ENCODE data around the gene MTPN.

Gene MTPN

GRCh38 chr7:135981958-135982646 lies 4.9 kb upstream of the MTPN start:
- no peak for DNase-seq

DNA sequence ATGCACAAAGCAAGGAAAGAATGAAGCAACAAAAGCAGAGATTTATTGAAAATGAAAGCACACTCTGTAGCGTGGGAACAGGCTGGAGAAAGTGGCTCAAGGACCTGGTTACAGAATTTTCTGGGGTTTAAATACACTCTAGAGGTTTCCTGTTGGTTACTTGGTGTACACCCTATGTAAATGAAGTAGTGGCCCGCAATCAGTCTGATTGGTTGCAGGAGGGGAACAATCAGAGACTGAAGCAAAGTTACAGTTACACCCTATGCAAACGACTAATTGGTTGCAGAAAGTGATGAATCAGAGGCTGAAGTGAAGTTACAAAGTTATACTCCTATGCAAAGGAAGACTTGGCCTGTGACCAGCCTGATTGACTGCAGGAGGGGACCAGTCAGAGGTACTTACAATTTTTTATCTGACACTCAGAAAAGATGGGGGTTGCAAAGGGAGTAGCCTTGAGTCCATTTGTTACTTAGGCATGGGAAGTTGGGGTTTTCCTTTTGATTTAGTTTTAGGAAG lies 3.6 kb upstream of the MTPN start:
- DNase-seq, result peak; percentile 80

DNA sequence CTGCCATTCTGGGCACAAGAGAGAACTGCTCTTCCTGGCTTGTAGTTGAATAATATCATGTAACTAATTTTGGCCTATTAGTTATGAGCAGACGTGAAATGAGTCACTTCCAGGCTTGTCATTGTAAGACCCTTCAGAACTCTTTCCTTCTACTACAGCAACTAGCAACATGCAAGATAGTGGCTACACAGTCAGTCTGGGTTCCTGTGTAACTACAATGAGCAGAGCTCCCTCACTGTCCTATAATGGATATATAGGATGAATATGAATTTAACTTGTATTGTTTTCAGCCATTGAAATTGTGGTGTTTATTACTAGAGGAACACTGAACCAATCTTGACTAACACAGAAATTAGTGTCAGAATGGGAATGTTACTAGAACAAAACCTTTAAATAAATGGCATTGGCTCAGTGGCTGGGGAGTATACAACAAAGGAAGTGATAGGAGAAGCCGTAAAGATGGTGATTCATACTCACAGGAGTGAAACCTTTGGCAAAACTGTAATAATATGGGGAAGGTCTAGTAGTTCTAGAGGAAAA lies 2.9 kb upstream of the MTPN start:
- peak; percentile 40 for DNase-seq

DNA sequence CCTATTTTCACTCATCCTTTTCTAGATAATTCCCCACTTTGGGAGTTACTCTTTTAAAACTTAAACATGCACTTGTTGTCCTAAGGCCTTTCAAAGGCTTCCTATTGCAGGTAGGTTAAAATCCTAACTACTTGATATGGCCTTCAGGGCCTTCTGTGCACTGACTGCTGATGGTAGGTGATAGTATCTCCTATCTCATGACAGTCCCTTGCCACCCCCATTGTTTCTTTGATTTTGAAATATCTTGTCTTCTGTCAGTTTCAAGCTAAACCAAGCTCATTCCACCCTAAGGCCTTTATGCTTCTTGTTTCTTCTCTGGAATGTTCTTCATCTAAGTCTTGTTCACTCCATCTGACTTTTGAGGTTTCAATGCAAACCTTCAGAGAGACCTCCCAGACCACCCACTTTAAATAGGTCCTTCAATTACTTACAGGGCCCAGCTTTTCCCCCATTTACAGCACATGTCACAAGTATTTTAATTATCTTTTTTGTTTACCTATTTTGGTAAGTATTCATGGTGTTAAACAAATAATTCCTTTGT lies 2.4 kb upstream of the MTPN start:
- no peak for DNase-seq

GRCh38 chr7:135978624-135979023 lies 1.5 kb upstream of the MTPN start:
- no peak for DNase-seq

GRCh38 chr7:135977742-135978066 lies 545 bp upstream of the MTPN start:
- no peak for DNase-seq

DNA sequence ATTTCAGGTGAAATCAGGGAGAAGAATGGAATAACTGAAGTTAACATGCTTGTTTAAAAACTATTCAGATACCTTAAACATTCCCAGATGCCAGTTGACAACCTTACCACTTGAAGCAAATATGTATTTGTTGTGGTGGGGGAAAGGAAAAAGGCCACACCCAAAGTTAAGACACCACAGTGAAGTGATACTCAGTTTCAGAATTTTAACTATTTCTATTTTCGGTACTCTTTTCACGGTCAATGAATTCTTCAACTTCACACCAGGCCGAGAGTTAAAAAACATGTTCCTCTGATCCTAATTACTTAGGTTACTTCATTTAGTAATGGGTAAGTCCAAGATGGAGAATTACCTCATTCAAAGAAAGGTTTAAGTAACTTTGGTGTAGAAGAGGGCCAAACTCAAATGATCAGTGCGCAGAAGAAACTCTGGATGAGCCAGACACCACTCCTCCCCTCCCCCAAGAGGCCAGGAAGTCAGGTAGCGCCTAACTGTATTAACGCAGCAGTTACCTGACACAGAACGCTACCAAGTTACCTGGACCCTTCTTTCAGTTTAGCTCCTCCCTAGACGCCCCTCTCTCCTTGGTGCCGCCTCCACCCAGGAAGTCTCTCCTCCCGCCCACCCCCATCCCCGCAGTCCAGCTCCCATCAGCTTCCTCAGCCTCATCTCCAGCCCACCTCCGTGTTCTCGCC lies 700 bp downstream of the MTPN start:
- DNase-seq, result no peak

DNA sequence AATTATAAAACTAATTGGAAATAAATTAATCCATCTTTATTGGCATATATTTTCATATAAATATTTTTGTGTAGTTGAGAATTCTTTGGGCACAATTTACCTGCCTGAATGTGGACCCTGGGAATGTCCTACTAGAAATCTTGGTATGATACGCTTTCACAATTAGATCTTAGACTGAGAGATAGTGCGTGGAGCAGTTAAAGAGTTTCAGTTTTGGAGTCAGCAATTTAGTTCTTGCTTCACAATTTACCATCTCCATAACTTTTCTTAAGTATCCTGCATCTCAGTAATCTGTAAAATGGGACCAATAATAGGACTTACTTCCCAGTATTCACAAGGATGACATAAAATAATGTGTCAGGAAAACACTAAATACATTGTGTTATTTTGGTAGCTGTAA lies 2.0 kb downstream of the MTPN start:
- no peak for DNase-seq

GRCh38 chr7:135974667-135975066 lies 2.5 kb downstream of the MTPN start:
- DNase-seq, result no peak

GRCh38 chr7:135971366-135971725 lies 5.8 kb downstream of the MTPN start:
- no peak for DNase-seq

DNA sequence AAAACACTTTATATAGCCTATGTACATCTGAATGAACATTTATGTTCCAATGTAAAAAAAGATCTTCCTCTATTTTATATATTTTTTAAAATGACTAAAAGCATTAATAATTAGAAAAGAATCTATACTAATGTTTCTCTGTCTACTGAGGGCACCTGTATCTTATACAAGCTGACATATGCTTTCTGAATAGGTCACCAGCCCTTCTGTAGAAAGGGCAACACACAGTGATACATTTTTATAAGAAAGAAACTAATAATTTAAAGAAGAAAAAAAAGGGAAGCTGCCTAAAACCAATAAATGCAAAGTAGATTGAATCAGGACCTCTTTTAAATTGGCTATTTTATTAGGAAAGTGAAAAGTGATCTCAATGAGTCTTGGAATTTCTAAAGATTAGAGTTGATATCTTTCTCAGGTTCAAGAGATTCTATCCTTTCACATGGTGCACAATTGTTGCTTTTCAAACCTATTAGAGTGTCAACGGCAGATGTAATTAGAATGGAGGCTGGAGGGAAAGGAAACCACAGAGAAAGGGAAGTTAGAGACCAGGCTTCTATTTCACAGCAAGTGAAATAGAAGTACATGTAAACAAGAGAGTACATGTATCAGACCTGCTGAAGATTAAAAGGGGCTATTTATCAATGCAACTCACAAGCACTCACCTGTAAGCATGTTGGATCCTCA lies 6.3 kb downstream of the MTPN start:
- DNase-seq, result no peak

DNA sequence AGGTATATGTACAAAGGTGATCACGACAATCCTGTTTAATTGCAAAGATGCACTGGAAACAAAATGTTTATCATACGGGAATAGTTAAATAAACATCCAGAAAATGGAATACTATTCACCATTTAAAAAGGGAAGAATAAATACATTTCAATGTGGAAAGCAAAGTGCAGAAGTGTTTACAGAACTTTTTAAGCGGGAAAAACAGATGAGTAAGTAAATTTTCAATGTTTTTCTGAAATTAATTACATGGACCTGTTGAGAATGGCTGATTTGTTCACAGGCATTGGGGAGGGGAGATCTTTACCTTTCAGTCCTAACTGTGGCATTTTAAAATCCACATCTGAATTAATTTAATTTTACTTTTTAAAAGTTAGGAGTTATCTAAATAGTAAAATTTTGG lies 7.1 kb downstream of the MTPN start:
- no peak for DNase-seq

GRCh38 chr7:135966341-135967043 lies 10.7 kb downstream of the MTPN start:
- DNase-seq, result no peak

GRCh38 chr7:135965602-135966001 lies 11.6 kb downstream of the MTPN start:
- DNase-seq, result no peak

- DNase-seq, result no peak
These were observed 12.4 kb downstream of the MTPN start for GRCh38 chr7:135964791-135965190.

DNA sequence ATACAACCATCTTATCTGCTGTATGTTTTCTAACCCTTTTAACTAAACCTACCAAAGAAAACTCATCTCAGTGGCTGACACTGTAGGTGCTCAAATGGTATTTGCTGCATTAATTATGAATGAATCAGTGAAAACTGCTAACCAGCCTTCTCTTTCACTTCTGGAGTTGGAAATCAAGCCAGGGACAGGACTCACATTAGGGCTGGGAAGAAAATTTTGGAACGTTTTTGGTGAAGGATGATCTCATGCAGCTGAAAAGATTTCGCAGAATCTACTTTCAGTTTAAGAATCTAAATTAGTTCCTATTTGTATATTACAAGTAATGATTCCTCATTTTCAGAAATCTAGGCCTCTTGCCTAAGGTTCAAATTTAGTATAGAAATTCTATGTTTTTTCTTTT lies 12.9 kb downstream of the MTPN start:
- no peak for DNase-seq

GRCh38 chr7:135962802-135963201 lies 14.4 kb downstream of the MTPN start:
- DNase-seq, result no peak

DNA sequence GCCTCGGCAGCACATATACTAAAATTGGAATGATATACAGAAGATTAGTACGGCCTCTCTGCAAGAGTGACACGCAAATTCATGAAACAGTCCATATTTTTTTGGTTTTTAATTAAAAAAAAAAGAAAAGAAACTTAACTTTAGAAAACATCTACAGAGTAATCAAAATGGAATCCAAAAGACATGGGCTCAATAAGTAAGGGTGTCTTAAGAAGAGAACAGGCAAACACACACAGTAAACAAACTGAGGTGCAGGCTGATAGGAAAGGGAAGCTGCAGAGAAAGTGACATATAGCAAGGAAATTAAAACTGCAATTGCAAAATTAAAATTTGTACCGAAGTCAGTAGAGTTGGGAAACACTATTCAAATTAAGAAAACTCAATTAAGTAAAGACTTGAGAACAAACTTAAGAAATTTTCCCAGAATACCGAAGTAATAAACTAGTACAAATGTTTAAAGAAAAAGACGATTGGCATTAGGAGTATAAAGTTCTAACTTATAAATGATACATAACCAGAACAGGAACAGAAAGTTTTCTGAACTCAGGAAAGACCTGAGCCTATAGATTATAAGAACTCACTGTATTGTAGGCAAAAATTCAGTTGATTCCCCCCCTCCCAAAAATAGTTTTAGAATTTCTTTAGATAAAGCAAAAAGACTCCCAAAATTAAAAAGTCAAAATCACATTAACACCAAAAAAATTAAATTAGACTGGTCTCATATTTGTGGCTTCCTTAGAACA lies 16.3 kb downstream of the MTPN start:
- no peak for DNase-seq

- DNase-seq, result no peak
These were observed 17.4 kb downstream of the MTPN start for GRCh38 chr7:135959646-135960363.

- DNase-seq, result no peak
These were observed 19.0 kb downstream of the MTPN start for GRCh38 chr7:135958173-135958572.

- no peak for DNase-seq
These were observed 19.5 kb downstream of the MTPN start for GRCh38 chr7:135957627-135958026.

All from fibroblast of skin of scalp (primary cell).